HepG2 (cell line): ENCODE measurements around the gene NUBP2. TPM values are rescaled to one million over a fixed set of nuclear protein-coding genes. Genes with fewer than 3 reads are reported as not detected.

Source experiments
- CBX1 ChIP-seq: IDR thresholded peaks from one replicate; pipeline ENCODE4 v1.6.1; 2016; ENCODE audit warnings: antibody characterized with exemption, low read depth
- CBX2 ChIP-seq, 2 experiments: fragments of 200-600 bp in 1 of 2; sonication (generic); formaldehyde crosslinking in 1 of 2; IDR thresholded peaks; 2 replicates each; pipeline versions ENCODE4 v1.7.0 to v1.8.1; 2018 to 2022; ENCODE audit warnings: low read depth in 2 of 2, low read length in 1 of 2, mild to moderate bottlenecking in 1 of 2, missing genetic modification reagents in 1 of 2
- CBX5 ChIP-seq: sonication (generic); formaldehyde crosslinking; IDR thresholded peaks from 2 replicates; pipeline ENCODE4 v1.4.0; 2020; ENCODE audit warnings: missing genetic modification reagents, borderline replicate concordance
- FOSL2 ChIP-seq: sonication (generic); formaldehyde crosslinking; IDR thresholded peaks from 2 replicates; pipeline ENCODE4 v1.4.0; 2020; ENCODE audit warnings: missing genetic modification reagents
- NCOA5 ChIP-seq: sonication (generic); formaldehyde crosslinking; IDR thresholded peaks from 2 replicates; pipeline ENCODE4 v1.4.0; 2020; ENCODE audit warnings: missing genetic modification reagents
- NONO ChIP-seq, 2 experiments: fragments of 450-650 bp in 1 of 2; sonication (generic) in 1 of 2; formaldehyde crosslinking in 1 of 2; IDR thresholded peaks in 1 of 2; conservative IDR thresholded peaks in 1 of 2; 2 replicates each; pipeline versions ENCODE4 v1.6.1 to v1.8.0; 2017 to 2022; ENCODE audit warnings: mild to moderate bottlenecking in 1 of 2, missing genetic modification reagents in 1 of 2, moderate library complexity in 1 of 2
- NR2F6 ChIP-seq, 2 experiments: IDR thresholded peaks; 2 replicates each; pipeline ENCODE4 v1.6.1; 2016; ENCODE audit warnings: antibody characterized with exemption in 1 of 2, mild to moderate bottlenecking in 1 of 2
- ZFP37 ChIP-seq: sonication (generic); formaldehyde crosslinking; IDR thresholded peaks from 2 replicates; pipeline ENCODE4 v1.4.0; 2020; ENCODE audit warnings: missing genetic modification reagents, borderline replicate concordance
- ZNF12 ChIP-seq: sonication (generic); formaldehyde crosslinking; IDR thresholded peaks from 2 replicates; pipeline ENCODE4 v1.5.0; 2020; ENCODE audit warnings: missing genetic modification reagents
- ZNF20 ChIP-seq: sonication (generic); formaldehyde crosslinking; IDR thresholded peaks from 2 replicates; pipeline ENCODE4 v1.4.0; 2020; ENCODE audit warnings: mild to moderate bottlenecking, moderate library complexity, missing genetic modification reagents
- ZNF234 ChIP-seq: sonication (generic); formaldehyde crosslinking; conservative IDR thresholded peaks from 2 replicates; pipeline ENCODE4 v1.5.1; 2020; ENCODE audit warnings: mild to moderate bottlenecking, missing genetic modification reagents
- ZNF383 ChIP-seq: sonication (generic); formaldehyde crosslinking; IDR thresholded peaks from 2 replicates; pipeline ENCODE4 v1.4.0; 2020; ENCODE audit warnings: missing genetic modification reagents, mild to moderate bottlenecking, borderline replicate concordance
- ZNF780A ChIP-seq: sonication (generic); formaldehyde crosslinking; IDR thresholded peaks from 2 replicates; pipeline ENCODE4 v1.8.0; 2022; ENCODE audit warnings: mild to moderate bottlenecking, missing genetic modification reagents, moderate library complexity
- polyA plus RNA-seq, 8 experiments: library from polyadenylated mRNA; depleted of rRNA in 3 of 8; stranded (reverse) in 7 of 8; unstranded in 1 of 8; fragments of >200 nt; fragmentation: Illumina TruSeq in 4 of 8; extraction: Trizol in 4 of 8; gene quantifications; 2 replicates each; pipeline versions ENCODE4 v1.2.1 to v1.2.3, GENCODE V29; 2011 to 2016; ENCODE audit warnings: low read depth in 4 of 8, missing spikeins in 1 of 8, mixed read lengths in 1 of 8; ENCODE audit not compliant: insufficient read depth in 1 of 8
- total RNA-seq, 5 experiments: library from RNA; depleted of rRNA; stranded (reverse); fragments of >200 nt; fragmentation: Illumina TruSeq; extraction: Trizol; gene quantifications; 2 replicates each; pipeline ENCODE4 v1.2.3, GENCODE V29; 2016; ENCODE audit warnings: low read depth in 1 of 5
- TF ChIP-seq, protein P1 (sequence below): sonication (generic); formaldehyde crosslinking; IDR thresholded peaks from 2 replicates; pipeline ENCODE4 v1.5.1; 2020; ENCODE audit warnings: mild to moderate bottlenecking, missing genetic modification reagents, borderline replicate concordance
- TF ChIP-seq, protein P2 (sequence below): sonication (generic); formaldehyde crosslinking; IDR thresholded peaks from 2 replicates; pipeline ENCODE4 v1.5.0; 2020; ENCODE audit warnings: missing genetic modification reagents
- TF ChIP-seq, protein P3 (sequence below): IDR thresholded peaks from 2 replicates; pipeline ENCODE4 v1.6.1; 2016; ENCODE audit warnings: low read depth

The NUBP2 gene
- total and polyA plus RNA-seq, 2 of the 13 experiments (the other 11 are each of a cell fraction or from before 2014, with no cell fraction given), result 25.7 to 61.5 TPM

DNA sequence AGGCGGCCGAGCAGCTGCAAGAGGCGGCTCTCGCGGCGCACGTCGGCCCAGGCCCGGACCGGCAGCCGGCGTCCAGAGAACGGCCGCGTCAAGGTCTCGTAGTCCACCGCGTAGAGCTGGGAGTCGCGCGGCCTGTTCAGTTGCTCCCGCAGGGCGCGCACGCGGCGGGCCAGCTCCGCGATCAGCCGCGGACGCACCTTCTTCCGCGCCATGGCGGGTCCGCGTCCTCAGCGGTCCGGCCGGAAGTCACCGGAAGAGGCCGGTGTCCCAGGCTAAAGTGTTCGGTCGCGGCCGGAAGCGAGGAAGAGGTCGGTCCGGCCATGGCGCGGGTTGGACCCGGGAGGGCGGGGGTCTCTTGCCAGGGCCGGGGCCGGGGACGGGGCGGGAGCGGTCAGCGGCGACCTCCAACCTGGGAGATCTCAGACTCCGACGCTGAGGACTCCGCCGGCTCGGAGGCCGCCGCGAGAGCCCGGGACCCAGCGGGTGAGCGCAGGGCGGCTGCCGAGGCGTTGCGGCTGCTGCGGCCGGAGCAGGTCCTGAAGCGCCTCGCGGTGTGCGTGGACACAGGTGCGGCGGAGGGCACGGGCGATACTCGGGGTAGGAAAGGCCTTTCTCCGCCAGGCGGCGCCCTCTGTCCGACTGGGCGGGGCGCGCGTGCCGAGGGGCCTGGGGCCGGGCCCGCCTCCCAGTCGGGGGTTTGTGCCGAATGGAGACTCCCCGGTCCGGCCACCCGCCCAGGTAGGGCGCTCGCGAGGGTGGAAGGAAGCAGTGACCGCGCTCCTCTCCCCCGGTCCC, 9.7 kb upstream of the NUBP2 start, which contains the start of gene MRPS34 (continued):
- TF ChIP-seq, protein P1, sequence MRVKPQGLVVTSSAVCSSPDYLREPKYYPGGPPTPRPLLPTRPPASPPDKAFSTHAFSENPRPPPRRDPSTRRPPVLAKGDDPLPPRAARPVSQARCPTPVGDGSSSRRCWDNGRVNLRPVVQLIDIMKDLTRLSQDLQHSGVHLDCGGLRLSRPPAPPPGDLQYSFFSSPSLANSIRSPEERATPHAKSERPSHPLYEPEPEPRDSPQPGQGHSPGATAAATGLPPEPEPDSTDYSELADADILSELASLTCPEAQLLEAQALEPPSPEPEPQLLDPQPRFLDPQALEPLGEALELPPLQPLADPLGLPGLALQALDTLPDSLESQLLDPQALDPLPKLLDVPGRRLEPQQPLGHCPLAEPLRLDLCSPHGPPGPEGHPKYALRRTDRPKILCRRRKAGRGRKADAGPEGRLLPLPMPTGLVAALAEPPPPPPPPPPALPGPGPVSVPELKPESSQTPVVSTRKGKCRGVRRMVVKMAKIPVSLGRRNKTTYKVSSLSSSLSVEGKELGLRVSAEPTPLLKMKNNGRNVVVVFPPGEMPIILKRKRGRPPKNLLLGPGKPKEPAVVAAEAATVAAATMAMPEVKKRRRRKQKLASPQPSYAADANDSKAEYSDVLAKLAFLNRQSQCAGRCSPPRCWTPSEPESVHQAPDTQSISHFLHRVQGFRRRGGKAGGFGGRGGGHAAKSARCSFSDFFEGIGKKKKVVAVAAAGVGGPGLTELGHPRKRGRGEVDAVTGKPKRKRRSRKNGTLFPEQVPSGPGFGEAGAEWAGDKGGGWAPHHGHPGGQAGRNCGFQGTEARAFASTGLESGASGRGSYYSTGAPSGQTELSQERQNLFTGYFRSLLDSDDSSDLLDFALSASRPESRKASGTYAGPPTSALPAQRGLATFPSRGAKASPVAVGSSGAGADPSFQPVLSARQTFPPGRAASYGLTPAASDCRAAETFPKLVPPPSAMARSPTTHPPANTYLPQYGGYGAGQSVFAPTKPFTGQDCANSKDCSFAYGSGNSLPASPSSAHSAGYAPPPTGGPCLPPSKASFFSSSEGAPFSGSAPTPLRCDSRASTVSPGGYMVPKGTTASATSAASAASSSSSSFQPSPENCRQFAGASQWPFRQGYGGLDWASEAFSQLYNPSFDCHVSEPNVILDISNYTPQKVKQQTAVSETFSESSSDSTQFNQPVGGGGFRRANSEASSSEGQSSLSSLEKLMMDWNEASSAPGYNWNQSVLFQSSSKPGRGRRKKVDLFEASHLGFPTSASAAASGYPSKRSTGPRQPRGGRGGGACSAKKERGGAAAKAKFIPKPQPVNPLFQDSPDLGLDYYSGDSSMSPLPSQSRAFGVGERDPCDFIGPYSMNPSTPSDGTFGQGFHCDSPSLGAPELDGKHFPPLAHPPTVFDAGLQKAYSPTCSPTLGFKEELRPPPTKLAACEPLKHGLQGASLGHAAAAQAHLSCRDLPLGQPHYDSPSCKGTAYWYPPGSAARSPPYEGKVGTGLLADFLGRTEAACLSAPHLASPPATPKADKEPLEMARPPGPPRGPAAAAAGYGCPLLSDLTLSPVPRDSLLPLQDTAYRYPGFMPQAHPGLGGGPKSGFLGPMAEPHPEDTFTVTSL (CRISPR knock-in tag), result no peak
- peak; percentile 51 for TF ChIP-seq CBX1
- 0 out of 2 replicates have a peak, but pooled peaks have one; percentile 11 for TF ChIP-seq ZNF12 (CRISPR knock-in tag)
- no peak for TF ChIP-seq ZNF383 (CRISPR knock-in tag)
- TF ChIP-seq, protein P2, sequence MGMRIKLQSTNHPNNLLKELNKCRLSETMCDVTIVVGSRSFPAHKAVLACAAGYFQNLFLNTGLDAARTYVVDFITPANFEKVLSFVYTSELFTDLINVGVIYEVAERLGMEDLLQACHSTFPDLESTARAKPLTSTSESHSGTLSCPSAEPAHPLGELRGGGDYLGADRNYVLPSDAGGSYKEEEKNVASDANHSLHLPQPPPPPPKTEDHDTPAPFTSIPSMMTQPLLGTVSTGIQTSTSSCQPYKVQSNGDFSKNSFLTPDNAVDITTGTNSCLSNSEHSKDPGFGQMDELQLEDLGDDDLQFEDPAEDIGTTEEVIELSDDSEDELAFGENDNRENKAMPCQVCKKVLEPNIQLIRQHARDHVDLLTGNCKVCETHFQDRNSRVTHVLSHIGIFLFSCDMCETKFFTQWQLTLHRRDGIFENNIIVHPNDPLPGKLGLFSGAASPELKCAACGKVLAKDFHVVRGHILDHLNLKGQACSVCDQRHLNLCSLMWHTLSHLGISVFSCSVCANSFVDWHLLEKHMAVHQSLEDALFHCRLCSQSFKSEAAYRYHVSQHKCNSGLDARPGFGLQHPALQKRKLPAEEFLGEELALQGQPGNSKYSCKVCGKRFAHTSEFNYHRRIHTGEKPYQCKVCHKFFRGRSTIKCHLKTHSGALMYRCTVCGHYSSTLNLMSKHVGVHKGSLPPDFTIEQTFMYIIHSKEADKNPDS, result peak; percentile 95
- no peak for TF ChIP-seq ZNF20
- TF ChIP-seq ZNF234 (CRISPR knock-in tag), result peak; percentile 23; the same call in 1 of the 2 replicates
- peak; percentile 91 for TF ChIP-seq ZNF780A (CRISPR knock-in tag)
- peak; percentile 51; the same call in 1 of the 2 replicates for TF ChIP-seq FOSL2 (CRISPR knock-in tag)
- peak; percentile 58; the same call in 1 of the 2 replicates for TF ChIP-seq CBX5 (CRISPR knock-in tag)
- TF ChIP-seq CBX2 (IDR thresholded peaks at IDR 0.05; ENCODE audit: low read depth, low read length), result no peak
- TF ChIP-seq CBX2 (CRISPR knock-in tag; IDR thresholded peaks at IDR 0.05; ENCODE audit: low read depth), result no peak
- no peak for TF ChIP-seq NR2F6 (IDR thresholded peaks at IDR 0.05)
- peak; percentile 44; the same call in 1 of the 2 replicates for TF ChIP-seq NR2F6 (CRISPR knock-in tag; IDR thresholded peaks at IDR 0.05)
- TF ChIP-seq, protein P3, sequence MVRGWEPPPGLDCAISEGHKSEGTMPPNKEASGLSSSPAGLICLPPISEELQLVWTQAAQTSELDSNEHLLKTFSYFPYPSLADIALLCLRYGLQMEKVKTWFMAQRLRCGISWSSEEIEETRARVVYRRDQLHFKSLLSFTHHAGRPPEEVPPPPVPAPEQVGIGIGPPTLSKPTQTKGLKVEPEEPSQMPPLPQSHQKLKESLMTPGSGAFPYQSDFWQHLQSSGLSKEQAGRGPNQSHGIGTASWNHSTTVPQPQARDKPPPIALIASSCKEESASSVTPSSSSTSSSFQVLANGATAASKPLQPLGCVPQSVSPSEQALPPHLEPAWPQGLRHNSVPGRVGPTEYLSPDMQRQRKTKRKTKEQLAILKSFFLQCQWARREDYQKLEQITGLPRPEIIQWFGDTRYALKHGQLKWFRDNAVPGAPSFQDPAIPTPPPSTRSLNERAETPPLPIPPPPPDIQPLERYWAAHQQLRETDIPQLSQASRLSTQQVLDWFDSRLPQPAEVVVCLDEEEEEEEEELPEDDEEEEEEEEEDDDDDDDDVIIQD (CRISPR knock-in tag), result peak; percentile 31; the same call in 1 of the 2 replicates
- no peak for TF ChIP-seq NCOA5
- no peak for TF ChIP-seq NONO (IDR thresholded peaks at IDR 0.05)
- TF ChIP-seq NONO (CRISPR knock-in tag; conservative IDR thresholded peaks at IDR 0.05), result peak; percentile 96
- TF ChIP-seq ZFP37 (CRISPR knock-in tag), result 0 out of 2 replicates have a peak, but pooled peaks have one; percentile 65
